Peyer's patch (tissue), 4 donors: ENCODE measurements around the gene NLK.

Experiments
- POLR2A ChIP-seq, 2 donors: fragments of 450-650 bp; IDR thresholded peaks; one replicate each; pipeline ENCODE4 v1.5.1; 2017; ENCODE audit warnings: antibody characterized with exemption in 2 of 2, mild to moderate bottlenecking in 2 of 2, moderate library complexity in 2 of 2
- TF ChIP-seq, protein P1 (sequence below), 6 experiments: fragments of 450-650 bp in 4 of 6; fragments of 200-600 bp in 2 of 6; sonication (generic) in 1 of 6; IDR thresholded peaks; one replicate each; pipeline ENCODE4 v1.5.1; 2017 to 2019; ENCODE audit warnings: antibody characterized with exemption in 6 of 6, mild to moderate bottlenecking in 3 of 6, moderate library complexity in 1 of 6

DNA sequence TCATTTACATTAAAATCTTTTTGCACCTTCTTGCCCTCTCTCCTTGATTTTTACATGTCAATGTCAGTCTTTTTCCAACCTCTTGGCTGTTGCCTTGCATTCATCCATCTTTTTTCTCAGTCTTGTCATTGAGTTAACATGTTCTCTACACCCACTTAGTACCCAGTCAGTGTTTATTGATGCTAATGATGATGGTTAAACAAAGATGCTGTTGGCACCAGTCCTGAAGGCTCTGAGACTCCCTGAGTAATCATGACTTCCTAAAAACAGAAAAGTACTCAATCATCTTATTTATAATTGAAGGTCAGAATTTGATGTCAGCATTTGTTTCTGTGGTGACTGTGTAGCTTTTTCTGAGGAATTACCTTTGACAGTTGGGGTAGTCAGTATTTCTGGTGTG lies 104.5 kb downstream of the NLK start:
- TF ChIP-seq, protein P1, sequence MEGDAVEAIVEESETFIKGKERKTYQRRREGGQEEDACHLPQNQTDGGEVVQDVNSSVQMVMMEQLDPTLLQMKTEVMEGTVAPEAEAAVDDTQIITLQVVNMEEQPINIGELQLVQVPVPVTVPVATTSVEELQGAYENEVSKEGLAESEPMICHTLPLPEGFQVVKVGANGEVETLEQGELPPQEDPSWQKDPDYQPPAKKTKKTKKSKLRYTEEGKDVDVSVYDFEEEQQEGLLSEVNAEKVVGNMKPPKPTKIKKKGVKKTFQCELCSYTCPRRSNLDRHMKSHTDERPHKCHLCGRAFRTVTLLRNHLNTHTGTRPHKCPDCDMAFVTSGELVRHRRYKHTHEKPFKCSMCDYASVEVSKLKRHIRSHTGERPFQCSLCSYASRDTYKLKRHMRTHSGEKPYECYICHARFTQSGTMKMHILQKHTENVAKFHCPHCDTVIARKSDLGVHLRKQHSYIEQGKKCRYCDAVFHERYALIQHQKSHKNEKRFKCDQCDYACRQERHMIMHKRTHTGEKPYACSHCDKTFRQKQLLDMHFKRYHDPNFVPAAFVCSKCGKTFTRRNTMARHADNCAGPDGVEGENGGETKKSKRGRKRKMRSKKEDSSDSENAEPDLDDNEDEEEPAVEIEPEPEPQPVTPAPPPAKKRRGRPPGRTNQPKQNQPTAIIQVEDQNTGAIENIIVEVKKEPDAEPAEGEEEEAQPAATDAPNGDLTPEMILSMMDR (IDR thresholded peaks at IDR 0.05), result no peak
- TF ChIP-seq POLR2A (IDR thresholded peaks at IDR 0.05), result no peak
